NK-92 (cell line): ENCODE measurements around the gene GSTP1.
"Not testable (repeated sequence)": the region's sequence is repeated elsewhere in the genome, so short reads cannot be mapped to it uniquely, and the experiment has no call there.

Experiments used
- DNase-seq: peaks from one replicate; lab custom pipeline; 2025; ENCODE audit not compliant: unreplicated experiment; lab: John Stamatoyannopoulos, UW

GSTP1 gene

GRCh38 chr11:67594480-67594879 lies 10.9 kb downstream of the GSTP1 start:
- DNase-seq, result no peak

GRCh38 chr11:67596753-67597300 lies 13.2 kb downstream of the GSTP1 start:
- DNase-seq, result no peak

- not testable (repeated sequence) for DNase-seq
These were observed 13.8 kb downstream of the GSTP1 start for GRCh38 chr11:67597458-67597857.

GRCh38 chr11:67597963-67598362 lies 14.4 kb downstream of the GSTP1 start:
- not testable (repeated sequence) for DNase-seq

GRCh38 chr11:67599149-67599548 lies 15.5 kb downstream of the GSTP1 start:
- DNase-seq, result no peak

DNA sequence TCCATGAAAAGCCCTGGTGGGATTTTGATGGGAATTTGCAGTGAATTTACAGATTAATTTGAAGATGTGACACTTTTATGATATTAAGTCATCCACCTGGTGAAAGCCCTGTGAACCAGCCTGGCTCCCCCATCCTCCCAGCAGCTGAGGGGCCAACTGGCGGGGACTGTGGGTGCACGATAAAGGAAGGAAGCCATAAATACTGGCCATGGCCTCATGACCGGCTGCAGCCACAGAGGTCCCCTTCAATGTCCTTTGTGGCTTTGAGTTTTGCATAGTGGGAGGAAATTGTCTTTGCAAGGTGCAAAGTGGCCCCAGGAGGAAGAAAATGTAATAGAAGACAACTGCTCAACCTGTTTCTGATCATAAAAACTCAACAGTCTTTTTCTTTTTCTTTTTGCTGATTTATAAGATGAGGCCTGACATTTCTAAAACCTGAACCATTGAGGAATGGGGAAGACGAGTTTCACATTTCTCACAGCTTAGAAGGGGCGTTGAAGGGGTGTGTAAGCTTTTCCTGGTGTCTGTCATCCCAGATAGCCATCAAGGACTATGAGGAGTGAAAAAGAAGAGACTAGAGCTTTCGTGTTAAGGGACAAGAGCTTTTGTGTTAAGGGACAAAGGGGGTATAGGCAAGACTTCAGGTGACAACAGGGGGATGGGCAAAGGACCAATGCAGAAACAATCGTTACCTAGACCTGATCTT lies 16.9 kb downstream of the GSTP1 start:
- no peak for DNase-seq

- no peak for DNase-seq
These were observed 17.5 kb downstream of the GSTP1 start for GRCh38 chr11:67601098-67601497.

DNA sequence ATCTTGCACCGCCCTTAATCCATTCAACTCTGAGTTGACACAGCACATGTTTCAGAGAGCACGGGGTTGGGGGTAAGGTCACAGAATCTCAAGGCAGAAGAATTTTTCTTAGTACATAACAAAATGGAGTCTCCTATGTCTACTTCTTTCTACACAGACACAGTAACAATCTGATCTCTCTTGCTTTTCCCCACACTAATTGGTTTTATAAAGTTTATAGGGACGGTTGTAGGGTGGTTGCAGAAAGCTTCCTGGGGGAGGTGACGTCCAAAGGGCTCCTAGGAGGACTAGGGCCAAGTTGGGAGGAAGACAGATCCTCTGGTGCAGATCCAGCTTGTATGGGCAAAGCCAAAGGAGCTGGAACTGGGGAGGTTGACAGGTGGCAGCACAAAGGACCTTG lies 20.5 kb downstream of the GSTP1 start:
- DNase-seq, result not testable (repeated sequence)

- no peak for DNase-seq
These were observed 21.2 kb downstream of the GSTP1 start for GRCh38 chr11:67604815-67605214.

DNA sequence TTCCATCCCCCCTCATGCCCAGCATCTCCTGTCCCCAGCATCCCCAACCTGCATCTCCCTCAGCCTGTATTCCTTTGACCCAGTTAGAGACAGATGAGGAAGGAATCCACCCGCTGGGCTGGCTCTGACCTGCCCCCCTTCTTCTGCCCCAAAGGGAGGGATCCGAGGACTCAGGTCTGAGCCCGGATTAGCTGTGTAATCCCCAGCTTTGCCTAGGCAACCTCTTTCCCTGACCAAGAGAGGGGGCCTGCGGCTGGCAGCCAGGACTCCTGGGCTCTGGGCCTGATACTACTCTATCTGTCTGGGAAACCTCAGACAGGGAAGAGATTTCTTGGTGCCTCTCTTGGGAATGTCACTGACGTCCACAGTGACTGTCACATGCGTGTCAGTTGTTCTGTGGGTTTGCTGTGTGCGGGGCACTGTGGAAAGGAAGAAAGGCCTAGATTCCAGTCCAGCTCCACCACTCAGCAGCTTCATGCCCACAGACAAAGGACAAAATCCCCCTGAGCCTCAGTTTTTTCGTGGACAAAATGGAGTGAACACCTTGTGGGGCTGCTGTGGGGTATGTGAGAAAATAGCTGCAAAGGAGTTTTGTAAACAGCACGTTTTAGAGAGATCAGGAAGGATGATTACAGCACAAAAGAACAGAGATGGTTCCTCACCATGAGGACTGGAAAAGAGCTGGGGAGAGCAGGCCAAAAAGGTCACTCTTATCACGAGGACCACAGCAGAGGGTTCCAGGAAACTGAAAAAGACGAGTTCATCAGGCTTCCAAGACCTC lies 21.8 kb downstream of the GSTP1 start:
- no peak for DNase-seq

GRCh38 chr11:67606093-67606491 lies 22.5 kb downstream of the GSTP1 start:
- no peak for DNase-seq

GRCh38 chr11:67606492-67607295 lies 23.1 kb downstream of the GSTP1 start, which contains the start of gene NDUFV1:
NDUFV1 (plus strand) TSS chr11:67606936; CDS start chr11:67607005, 69 bp downstream.
- DNase-seq, result peak; percentile 77

DNA sequence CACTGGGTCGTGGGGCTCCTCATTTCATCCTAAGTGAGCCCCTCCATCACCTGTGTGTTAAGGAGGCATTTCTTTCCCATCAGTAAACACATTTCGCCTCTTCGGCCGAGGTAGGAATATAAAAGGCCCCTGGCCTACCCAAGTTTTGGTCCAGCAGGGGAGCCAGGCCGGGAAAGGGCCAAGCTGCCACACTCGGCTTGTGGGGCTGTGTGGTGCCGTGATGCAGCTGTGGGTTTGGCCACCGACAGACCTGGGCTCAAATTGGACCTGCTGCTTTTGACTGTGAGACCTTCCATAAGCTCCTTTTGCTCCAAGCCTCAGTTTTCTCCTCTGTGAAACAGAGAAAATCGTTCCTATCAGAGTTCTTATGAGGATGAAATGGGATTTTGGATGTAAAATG lies 23.9 kb downstream of the GSTP1 start:
- no peak for DNase-seq

- DNase-seq, result no peak
These were observed 24.9 kb downstream of the GSTP1 start for GRCh38 chr11:67608486-67608885.

GRCh38 chr11:67609316-67609715 lies 25.7 kb downstream of the GSTP1 start:
- DNase-seq, result no peak

DNA sequence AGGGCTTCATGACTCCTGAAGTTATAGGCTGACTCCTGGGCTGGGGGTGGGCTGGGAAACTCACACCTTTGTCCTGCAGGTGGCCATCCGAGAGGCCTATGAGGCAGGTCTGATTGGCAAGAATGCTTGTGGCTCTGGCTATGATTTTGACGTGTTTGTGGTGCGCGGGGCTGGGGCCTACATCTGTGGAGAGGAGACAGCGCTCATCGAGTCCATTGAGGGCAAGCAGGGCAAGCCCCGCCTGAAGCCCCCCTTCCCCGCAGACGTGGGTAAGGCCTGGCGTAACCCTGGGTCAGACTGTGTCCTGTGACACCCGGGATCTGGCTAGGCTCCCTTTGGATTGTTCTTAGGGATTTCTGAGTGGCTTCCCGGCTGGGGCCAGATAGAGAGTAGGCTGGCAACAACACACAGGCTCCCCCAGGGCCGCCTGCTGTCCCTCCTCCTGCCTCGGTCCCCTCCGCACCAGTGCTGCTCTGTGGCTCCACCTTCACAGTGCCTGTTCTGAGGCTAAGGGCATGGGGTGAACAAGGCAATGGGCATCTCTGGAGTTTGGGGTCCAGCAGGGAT lies 26.8 kb downstream of the GSTP1 start:
- no peak for DNase-seq

GRCh38 chr11:67611165-67611564 lies 27.6 kb downstream of the GSTP1 start:
- no peak for DNase-seq

DNA sequence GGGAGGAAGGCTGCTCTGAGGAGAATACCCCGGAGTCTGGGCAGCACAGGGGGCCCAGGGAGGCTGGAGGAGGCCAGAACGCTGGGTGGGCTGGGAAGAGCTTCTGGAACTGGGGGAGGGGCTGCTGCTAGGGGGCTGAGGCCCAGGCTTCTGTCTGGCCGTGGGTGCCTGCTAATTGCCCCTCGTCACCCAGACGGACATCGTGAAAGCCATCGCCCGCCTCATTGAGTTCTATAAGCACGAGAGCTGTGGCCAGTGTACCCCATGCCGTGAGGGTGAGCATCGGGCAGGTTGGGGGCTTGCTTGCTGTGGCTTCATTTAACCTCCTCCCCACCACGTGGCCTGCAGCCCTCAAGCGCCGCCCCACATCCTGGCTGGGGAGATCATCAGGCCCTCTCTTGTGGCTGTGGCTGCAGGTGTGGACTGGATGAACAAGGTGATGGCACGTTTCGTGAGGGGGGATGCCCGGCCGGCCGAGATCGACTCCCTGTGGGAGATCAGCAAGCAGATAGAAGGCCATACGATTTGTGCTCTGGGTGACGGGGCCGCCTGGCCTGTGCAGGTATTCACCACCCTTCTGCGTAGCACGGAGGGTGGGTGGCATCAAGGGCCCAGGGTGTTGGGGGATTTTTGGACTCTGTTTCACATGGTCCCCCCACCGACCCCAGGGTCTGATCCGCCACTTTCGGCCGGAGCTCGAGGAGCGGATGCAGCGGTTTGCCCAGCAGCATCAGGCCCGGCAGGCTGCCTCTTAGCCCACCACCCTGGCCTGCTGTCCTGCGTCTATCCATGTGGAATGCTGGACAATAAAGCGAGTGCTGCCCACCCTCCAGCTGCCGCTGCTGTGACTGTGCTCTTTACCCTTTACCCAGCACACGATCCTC lies 28.3 kb downstream of the GSTP1 start:
- DNase-seq, result no peak

DNA sequence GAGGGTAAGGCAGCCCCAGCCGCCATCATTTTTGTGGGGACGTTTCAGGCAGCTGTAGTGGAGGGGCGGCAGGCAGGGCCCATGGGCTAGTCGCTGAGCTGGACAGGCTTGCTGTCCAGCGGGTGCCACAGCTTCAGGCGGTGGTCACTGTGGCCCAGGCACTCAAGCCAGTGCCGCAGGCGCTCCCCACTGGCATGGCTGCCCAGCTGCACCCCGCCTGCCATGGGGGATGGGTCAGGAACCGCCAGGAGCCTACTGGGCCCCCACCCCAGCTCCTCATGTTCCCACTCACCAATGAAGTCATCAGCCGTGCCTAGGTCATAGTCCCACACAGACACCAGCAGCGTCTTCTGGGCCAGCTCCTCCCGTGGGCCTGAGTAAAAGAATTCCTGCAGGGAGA lies 29.1 kb downstream of the GSTP1 start:
- no peak for DNase-seq
